ENCODE measurements around the gene PAK5.

The PAK5 gene

GRCh38 chr20:9755301-9755700, 83.6 kb downstream of the PAK5 start:
- Histone ChIP-seq H3K4me1 (ENCODE audit: insufficient read depth, low read length) (peaks cover 7% of the 10 kb centered on the region; the same call in 1 of the 2 replicates), H3K9ac (ENCODE audit: low read depth, low read length) (no peak overlapping the region)

DNA sequence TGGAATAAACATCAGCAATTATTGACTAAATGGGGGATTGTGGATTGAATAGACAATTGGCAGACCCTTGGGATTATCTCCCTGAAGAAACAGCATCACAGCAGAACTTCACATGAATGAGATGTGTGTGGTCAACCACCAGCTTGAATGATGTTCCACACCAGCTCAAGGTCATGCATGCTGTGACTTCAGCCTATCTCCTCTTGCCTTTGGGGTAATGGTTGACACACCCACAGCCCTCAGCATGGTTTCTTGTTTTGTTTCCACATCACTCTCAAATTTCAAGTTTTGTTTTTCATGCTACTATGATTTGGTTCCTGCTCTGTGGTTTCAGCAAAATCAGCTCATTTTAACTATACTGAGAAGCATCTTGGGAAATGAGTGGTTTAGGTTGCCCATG, 94.3 kb downstream of the PAK5 start:
- Histone ChIP-seq H3K4me1 (ENCODE audit: insufficient read depth, low read length) (no peaks in the 10 kb centered on the region), H3K36me3 (ENCODE audit: insufficient read depth, low read length) (no peaks in the 10 kb centered on the region), H3K9ac (ENCODE audit: low read depth, low read length) (no peak overlapping the region), H3K9me3 (ENCODE audit: control insufficient read depth, insufficient read depth, low read length) (peaks cover 5% of the 10 kb centered on the region; the same call in 1 of the 2 replicates)

More at GRCh38 chr20:9755301-9755700, 83.6 kb downstream of the PAK5 start:
- no peaks in the 10 kb centered on the region for H3K9me3 ChIP-seq (ENCODE audit: control insufficient read depth, insufficient read depth, low read length)
- H3K36me3 ChIP-seq (ENCODE audit: insufficient read depth, low read length) = no peaks in the 10 kb centered on the region

- no peaks in the 10 kb centered on the region for H3K36me3 ChIP-seq (ENCODE audit: insufficient read depth, low read length)
- H3K9ac ChIP-seq (ENCODE audit: low read depth, low read length) = no peak overlapping the region
- H3K4me1 ChIP-seq (ENCODE audit: insufficient read depth, low read length) = no peaks in the 10 kb centered on the region
- H3K9me3 ChIP-seq (ENCODE audit: control insufficient read depth, insufficient read depth, low read length) = peaks cover 5% of the 10 kb centered on the region; the same call in 1 of the 2 replicates
These were observed 95.0 kb downstream of the PAK5 start for GRCh38 chr20:9743871-9744270.

- Histone ChIP-seq H3K9me3 (ENCODE audit: control insufficient read depth, insufficient read depth, low read length) (peaks cover 5% of the 10 kb centered on the region; the same call in 1 of the 2 replicates), H3K36me3 (ENCODE audit: insufficient read depth, low read length) (no peaks in the 10 kb centered on the region), H3K4me1 (ENCODE audit: insufficient read depth, low read length) (no peaks in the 10 kb centered on the region), H3K9ac (ENCODE audit: low read depth, low read length) (no peak overlapping the region)
These were observed 96.1 kb downstream of the PAK5 start for GRCh38 chr20:9742821-9743220.

DNA sequence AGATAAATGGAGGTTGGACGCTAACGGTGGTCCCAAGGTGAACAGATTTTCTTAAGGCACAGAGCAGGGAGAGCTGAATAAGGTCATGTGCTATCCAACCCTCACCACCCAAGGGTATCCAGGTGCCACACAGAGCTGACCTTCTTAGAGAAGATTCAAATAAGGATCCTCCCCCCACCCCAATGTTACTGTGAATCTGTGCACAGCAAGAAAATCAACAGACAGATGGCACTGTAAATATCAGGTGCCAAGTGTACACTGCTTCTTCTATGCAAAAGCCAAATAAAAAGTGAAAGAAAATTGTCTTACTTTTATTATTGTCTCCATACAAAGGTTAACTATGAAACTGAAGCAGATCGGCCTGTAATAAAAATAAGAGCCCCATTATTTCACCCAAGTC, 96.9 kb downstream of the PAK5 start:
- Histone ChIP-seq H3K4me1 (ENCODE audit: insufficient read depth, low read length) (no peaks in the 10 kb centered on the region), H3K9ac (ENCODE audit: low read depth, low read length) (no peak overlapping the region), H3K9me3 (ENCODE audit: control insufficient read depth, insufficient read depth, low read length) (peaks cover 5% of the 10 kb centered on the region; the same call in 1 of the 2 replicates), H3K36me3 (ENCODE audit: insufficient read depth, low read length) (no peaks in the 10 kb centered on the region)

- H3K9me3 ChIP-seq (ENCODE audit: control insufficient read depth, insufficient read depth, low read length) = peaks cover 5% of the 10 kb centered on the region; the same call in 1 of the 2 replicates
- H3K36me3 ChIP-seq (ENCODE audit: insufficient read depth, low read length) = no peaks in the 10 kb centered on the region
- H3K4me1 ChIP-seq (ENCODE audit: insufficient read depth, low read length) = no peaks in the 10 kb centered on the region
- no peak overlapping the region for H3K9ac ChIP-seq (ENCODE audit: low read depth, low read length)
These were observed 98.4 kb downstream of the PAK5 start for GRCh38 chr20:9740486-9740885.

GRCh38 chr20:9739991-9740390, 98.9 kb downstream of the PAK5 start:
- no peak overlapping the region for H3K9ac ChIP-seq (ENCODE audit: low read depth, low read length)
- peaks cover 5% of the 10 kb centered on the region; the same call in 1 of the 2 replicates for H3K9me3 ChIP-seq (ENCODE audit: control insufficient read depth, insufficient read depth, low read length)
- no peaks in the 10 kb centered on the region for H3K36me3 ChIP-seq (ENCODE audit: insufficient read depth, low read length)
- H3K4me1 ChIP-seq (ENCODE audit: insufficient read depth, low read length) = no peaks in the 10 kb centered on the region

DNA sequence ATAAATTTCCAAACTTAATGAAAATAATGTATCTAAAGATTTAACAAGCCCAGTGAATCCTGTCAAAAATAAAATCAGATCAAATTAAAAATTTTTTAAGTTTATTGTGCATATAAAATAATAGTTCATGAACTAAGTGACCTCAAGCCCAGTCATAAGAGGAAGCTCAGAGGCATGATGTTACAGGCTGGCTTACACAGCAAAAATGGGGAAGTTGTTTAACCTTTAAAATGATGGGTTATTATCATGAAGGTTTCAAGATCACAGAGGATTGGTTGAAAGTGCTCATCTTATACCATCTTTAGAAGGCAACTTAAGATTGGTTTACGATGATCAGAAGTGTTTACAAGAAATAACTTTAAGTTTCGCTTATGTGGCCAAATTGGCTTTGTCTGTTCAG, 102.5 kb downstream of the PAK5 start:
- H3K4me1 ChIP-seq (ENCODE audit: insufficient read depth, low read length) = no peaks in the 10 kb centered on the region
- no peaks in the 10 kb centered on the region for H3K9me3 ChIP-seq (ENCODE audit: control insufficient read depth, insufficient read depth, low read length)
- no peaks in the 10 kb centered on the region for H3K36me3 ChIP-seq (ENCODE audit: insufficient read depth, low read length)

GRCh38 chr20:9723501-9724202, 115.2 kb downstream of the PAK5 start:
- H3K9me3 ChIP-seq (ENCODE audit: control insufficient read depth, insufficient read depth, low read length) = no peaks in the 10 kb centered on the region
- no peaks in the 10 kb centered on the region for H3K4me1 ChIP-seq (ENCODE audit: insufficient read depth, low read length)
- H3K36me3 ChIP-seq (ENCODE audit: insufficient read depth, low read length) = no peaks in the 10 kb centered on the region
- no peak overlapping the region for H3K9ac ChIP-seq (ENCODE audit: low read depth, low read length)

More for the DNA sequence above, 102.5 kb downstream of the PAK5 start:
- no peak overlapping the region for H3K9ac ChIP-seq (ENCODE audit: low read depth, low read length)

GRCh38 chr20:9711872-9712271, 127.0 kb downstream of the PAK5 start:
- Histone ChIP-seq H3K4me1 (ENCODE audit: insufficient read depth, low read length) (no peaks in the 10 kb centered on the region), H3K36me3 (ENCODE audit: insufficient read depth, low read length) (no peaks in the 10 kb centered on the region), H3K9ac (ENCODE audit: low read depth, low read length) (no peak overlapping the region), H3K9me3 (ENCODE audit: control insufficient read depth, insufficient read depth, low read length) (no peaks in the 10 kb centered on the region)

DNA sequence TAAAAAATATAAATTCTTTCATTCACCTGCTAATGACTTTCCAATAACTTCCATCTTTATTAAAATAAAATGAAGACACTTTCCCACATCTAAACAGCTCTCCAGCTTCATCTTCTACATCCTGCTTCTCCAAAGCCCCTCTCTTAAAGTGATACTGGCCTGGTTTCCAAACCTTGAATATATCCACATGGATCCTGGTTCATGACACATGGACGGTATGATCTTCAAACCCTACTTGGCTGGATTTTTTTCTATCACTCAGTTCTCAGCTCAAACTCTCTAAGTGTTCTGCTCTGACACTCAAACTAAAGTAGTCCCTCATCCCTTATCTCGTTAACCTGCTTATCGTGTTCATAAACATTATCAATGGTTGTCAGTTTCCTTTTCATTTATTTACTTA, 128.2 kb downstream of the PAK5 start:
- Histone ChIP-seq H3K9me3 (ENCODE audit: control insufficient read depth, insufficient read depth, low read length) (no peaks in the 10 kb centered on the region), H3K4me1 (ENCODE audit: insufficient read depth, low read length) (no peaks in the 10 kb centered on the region), H3K9ac (ENCODE audit: low read depth, low read length) (no peak overlapping the region), H3K36me3 (ENCODE audit: insufficient read depth, low read length) (no peaks in the 10 kb centered on the region)

DNA sequence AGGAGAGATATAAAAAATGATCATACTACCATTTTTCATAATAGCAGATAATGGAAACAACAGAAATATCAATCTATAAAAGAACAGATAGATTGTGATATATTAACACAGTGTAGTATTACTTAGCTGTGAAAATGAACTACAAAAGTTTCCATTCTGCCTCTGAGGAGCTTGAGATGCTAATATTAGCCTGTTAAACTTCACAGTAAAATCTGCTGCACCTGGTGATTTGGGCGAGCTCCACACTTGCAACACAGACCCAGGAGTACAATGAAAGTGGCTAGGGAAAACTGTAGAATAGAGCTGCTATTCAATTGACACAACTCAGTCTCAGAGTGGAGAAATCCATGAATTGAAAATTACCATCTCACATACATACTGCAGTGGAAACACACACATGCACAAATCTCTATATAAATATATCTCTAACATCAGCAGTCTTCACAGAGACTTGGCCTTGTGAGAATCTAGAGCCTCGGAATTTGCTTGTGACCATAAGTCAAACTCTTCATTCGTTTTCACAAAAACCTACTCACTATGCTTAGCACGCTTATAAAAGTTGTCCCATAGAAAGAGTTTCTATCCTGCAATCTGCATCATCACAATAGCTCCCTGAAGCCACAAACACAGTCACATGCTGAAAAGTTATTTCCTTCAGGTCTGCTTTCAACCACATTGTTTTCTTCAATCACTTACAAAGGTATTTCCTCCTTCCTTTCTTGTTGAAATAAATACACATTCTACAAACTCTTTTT, 133.0 kb downstream of the PAK5 start:
- Histone ChIP-seq H3K9me3 (ENCODE audit: control insufficient read depth, insufficient read depth, low read length) (no peaks in the 10 kb centered on the region), H3K36me3 (ENCODE audit: insufficient read depth, low read length) (no peaks in the 10 kb centered on the region), H3K4me1 (ENCODE audit: insufficient read depth, low read length) (no peaks in the 10 kb centered on the region), H3K9ac (ENCODE audit: low read depth, low read length) (no peak overlapping the region)

DNA sequence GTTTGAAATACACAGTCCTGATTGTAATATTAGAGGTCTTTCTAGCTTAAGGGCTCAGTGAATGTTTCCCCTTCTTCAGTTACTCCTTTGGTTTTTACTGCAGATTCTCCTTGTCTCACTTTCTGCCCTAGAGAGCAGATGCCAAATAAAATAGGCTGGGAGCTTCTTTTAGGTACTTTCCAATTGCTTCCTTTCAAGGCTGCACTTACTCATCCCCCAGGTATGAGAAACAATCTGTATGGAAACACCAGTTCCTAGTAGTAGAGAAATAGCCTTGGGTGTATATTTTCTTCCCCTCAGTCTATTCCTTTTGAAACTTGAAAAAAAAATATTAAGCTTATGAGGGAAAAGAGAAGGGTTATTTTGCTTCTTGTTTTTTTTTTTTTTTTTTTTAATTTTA, 139.7 kb downstream of the PAK5 start:
- H3K4me1 ChIP-seq (ENCODE audit: insufficient read depth, low read length) = peaks cover 15% of the 10 kb centered on the region
- H3K9ac ChIP-seq (ENCODE audit: low read depth, low read length) = no peak overlapping the region; the same call in 1 of the 2 replicates

GRCh38 chr20:9689041-9689440, 149.8 kb downstream of the PAK5 start:
- H3K9me3 ChIP-seq (ENCODE audit: control insufficient read depth, insufficient read depth, low read length) = no peaks in the 10 kb centered on the region
- H3K9ac ChIP-seq (ENCODE audit: low read depth, low read length) = no peak overlapping the region
- no peaks in the 10 kb centered on the region for H3K36me3 ChIP-seq (ENCODE audit: insufficient read depth, low read length)
- H3K4me1 ChIP-seq (ENCODE audit: insufficient read depth, low read length) = no peaks in the 10 kb centered on the region

More for the DNA sequence above, 139.7 kb downstream of the PAK5 start:
- no peaks in the 10 kb centered on the region for H3K9me3 ChIP-seq (ENCODE audit: control insufficient read depth, insufficient read depth, low read length)
- no peaks in the 10 kb centered on the region; the same call in 1 of the 2 replicates for H3K36me3 ChIP-seq (ENCODE audit: insufficient read depth, low read length)

DNA sequence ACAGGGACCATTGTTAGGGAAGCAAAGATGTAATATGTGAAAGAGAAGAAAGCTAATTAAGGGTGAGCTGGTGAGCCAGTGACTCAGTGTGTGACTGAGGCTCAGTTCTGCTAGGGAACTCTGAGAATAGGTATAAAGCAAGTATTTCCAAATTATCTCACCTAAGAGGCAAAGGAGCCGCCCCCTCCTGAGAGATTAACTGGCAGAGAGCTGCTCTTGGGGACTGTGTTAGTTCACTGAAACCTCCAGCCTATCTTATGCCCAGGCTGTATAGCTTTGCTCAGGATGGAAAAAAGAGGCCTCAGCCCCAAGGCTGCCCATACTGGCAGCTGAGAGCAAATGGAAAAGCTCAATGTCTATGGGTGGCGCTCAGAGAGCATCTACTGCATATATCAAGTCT, 152.0 kb downstream of the PAK5 start:
- Histone ChIP-seq H3K9me3 (ENCODE audit: control insufficient read depth, insufficient read depth, low read length) (no peaks in the 10 kb centered on the region), H3K4me1 (ENCODE audit: insufficient read depth, low read length) (no peaks in the 10 kb centered on the region), H3K36me3 (ENCODE audit: insufficient read depth, low read length) (no peaks in the 10 kb centered on the region)

More for the DNA sequence above, 152.0 kb downstream of the PAK5 start:
- no peak overlapping the region for H3K9ac ChIP-seq (ENCODE audit: low read depth, low read length)

Measured in ES-I3 (cell line).